Astrocyte (in vitro differentiated cells and primary cell): ENCODE data around the gene POLD3. TPM values are rescaled to one million over a fixed set of nuclear protein-coding genes. Genes with fewer than 3 reads are reported as not detected.

Experiments
- DNase-seq: peaks from one replicate; pipeline ENCODE4 v3.0.0-alpha.2; 2010; ENCODE audit warnings: low read depth
- FAIRE-seq: peaks from 2 replicates; lab custom pipeline; 2011; peaks lifted over from hg19 to GRCh38; lab: Jason Lieb, UNC
- H2AFZ ChIP-seq: 2 replicates; pipeline ENCODE4 v1.6.0; 2012; ENCODE audit warnings: low read depth, low read length, inconsistent platforms
- H3K27ac ChIP-seq: 2 replicates; pipeline ENCODE4 v1.5.1; 2011; ENCODE audit warnings: low read depth, low read length, inconsistent platforms
- H3K27me3 ChIP-seq: 2 replicates; pipeline ENCODE4 v1.6.0; 2011; ENCODE audit warnings: low read length, inconsistent platforms; ENCODE audit not compliant: insufficient read depth
- H3K36me3 ChIP-seq: 2 replicates; pipeline ENCODE4 v1.5.1; 2011; ENCODE audit warnings: low read length, inconsistent platforms; ENCODE audit not compliant: insufficient read depth
- H3K4me1 ChIP-seq: 2 replicates; pipeline ENCODE4 v1.5.1; 2011; ENCODE audit warnings: low read length, inconsistent platforms; ENCODE audit not compliant: insufficient read depth
- H3K4me2 ChIP-seq: 2 replicates; pipeline ENCODE4 v1.6.0; 2012; ENCODE audit warnings: low read length, inconsistent platforms
- H3K4me3 ChIP-seq: 2 replicates; pipeline ENCODE4 v1.5.1; 2011; ENCODE audit warnings: low read depth, mild to moderate bottlenecking, low read length, inconsistent platforms; ENCODE audit not compliant: insufficient read depth
- H3K79me2 ChIP-seq: 2 replicates; pipeline ENCODE4 v1.6.0; 2012; ENCODE audit warnings: mild to moderate bottlenecking, low read length, inconsistent platforms; ENCODE audit not compliant: insufficient read depth
- H3K9ac ChIP-seq: 2 replicates; pipeline ENCODE4 v1.6.0; 2012; ENCODE audit warnings: mild to moderate bottlenecking, low read length, inconsistent platforms
- H3K9me3 ChIP-seq: 2 replicates; pipeline ENCODE4 v1.5.1; 2012; ENCODE audit warnings: low read depth, mild to moderate bottlenecking, low read length, inconsistent platforms; ENCODE audit not compliant: insufficient read depth
- H4K20me1 ChIP-seq: 2 replicates; pipeline ENCODE4 v1.6.0; 2012; ENCODE audit warnings: low read length, inconsistent platforms; ENCODE audit not compliant: insufficient read depth
- H3K27ac Mint-ChIP-seq: one replicate; pipeline ENCODE4 v1.8.0; 2021; ENCODE audit warnings: mild to moderate bottlenecking, mixed read lengths; ENCODE audit not compliant: unreplicated experiment
- H3K27me3 Mint-ChIP-seq: one replicate; pipeline ENCODE4 v1.8.0; 2021; ENCODE audit warnings: low read depth, mixed read lengths; ENCODE audit not compliant: unreplicated experiment
- H3K36me3 Mint-ChIP-seq: one replicate; pipeline ENCODE4 v1.8.0; 2021; ENCODE audit warnings: low read depth, mixed read lengths; ENCODE audit not compliant: unreplicated experiment
- H3K4me1 Mint-ChIP-seq: one replicate; pipeline ENCODE4 v1.8.0; 2021; ENCODE audit warnings: low read depth, mixed read lengths; ENCODE audit not compliant: unreplicated experiment
- H3K4me3 Mint-ChIP-seq: one replicate; pipeline ENCODE4 v1.8.0; 2021; ENCODE audit warnings: mild to moderate bottlenecking, moderate library complexity, mixed read lengths; ENCODE audit not compliant: unreplicated experiment
- H3K9me3 Mint-ChIP-seq: one replicate; pipeline ENCODE4 v1.8.0; 2021; ENCODE audit warnings: mild to moderate bottlenecking, mixed read lengths; ENCODE audit not compliant: unreplicated experiment
- CTCF ChIP-seq: IDR thresholded peaks from 2 replicates; pipeline ENCODE4 v1.5.1; 2011; ENCODE audit warnings: low read depth, mild to moderate bottlenecking, inconsistent platforms, low read length, moderate library complexity; ENCODE audit not compliant: insufficient read depth
- EZH2 ChIP-seq: IDR thresholded peaks from 2 replicates; pipeline ENCODE4 v1.6.1; 2012; ENCODE audit warnings: mild to moderate bottlenecking, low read length, inconsistent platforms; ENCODE audit not compliant: insufficient read depth
- total RNA-seq: library from RNA; stranded (reverse); gene quantifications from 2 replicates; pipeline ENCODE4 v1.2.1, GENCODE V29; 2021

The POLD3 gene
- total RNA-seq, 1 donor from 2014 or later, result 6.5 TPM

GRCh38 chr11:74615311-74615710 lies 22.9 kb downstream of the POLD3 start:
- H3K9me3 Mint-ChIP-seq, result no peaks in the 10 kb centered on the region
- H3K27me3 Mint-ChIP-seq, result no peaks in the 10 kb centered on the region
- Histone ChIP-seq H3K27ac (no peak overlapping the region), H3K4me2 (no peak overlapping the region), H2AFZ (no peak overlapping the region), H3K9me3 (no peaks in the 10 kb centered on the region), H3K4me1 (no peaks in the 10 kb centered on the region), H3K9ac (no peak overlapping the region), H3K4me3 (no peak overlapping the region), H4K20me1 (no peaks in the 10 kb centered on the region), H3K79me2 (no peaks in the 10 kb centered on the region), H3K27me3 (no peaks in the 10 kb centered on the region), H3K36me3 (peaks cover 20% of the 10 kb centered on the region)
- H3K4me1 Mint-ChIP-seq, result no peaks in the 10 kb centered on the region
- FAIRE-seq (no peak), DNase-seq (no peak)
- H3K36me3 Mint-ChIP-seq, result peaks cover 3% of the 10 kb centered on the region
- TF ChIP-seq CTCF (no peak), EZH2 (no peak)
- H3K27ac Mint-ChIP-seq, result no peak overlapping the region
- no peak overlapping the region for H3K4me3 Mint-ChIP-seq

GRCh38 chr11:74615988-74616387 lies 23.6 kb downstream of the POLD3 start:
- no peaks in the 10 kb centered on the region for H3K27me3 Mint-ChIP-seq
- TF ChIP-seq CTCF (no peak), EZH2 (no peak)
- peaks cover 20% of the 10 kb centered on the region for H3K36me3 ChIP-seq
- FAIRE-seq, result no peak
- no peak overlapping the region for H3K4me3 ChIP-seq
- no peaks in the 10 kb centered on the region for H3K4me1 ChIP-seq
- H3K4me1 Mint-ChIP-seq, result no peaks in the 10 kb centered on the region
- H3K27ac Mint-ChIP-seq, result no peak overlapping the region
- H3K9ac ChIP-seq, result no peak overlapping the region
- H3K4me3 Mint-ChIP-seq, result no peak overlapping the region
- H3K9me3 Mint-ChIP-seq, result no peaks in the 10 kb centered on the region
- no peaks in the 10 kb centered on the region for H3K79me2 ChIP-seq
- no peak overlapping the region for H2AFZ ChIP-seq
- peaks cover 3% of the 10 kb centered on the region for H3K36me3 Mint-ChIP-seq
- no peak overlapping the region for H3K27ac ChIP-seq
- DNase-seq, result no peak
- H4K20me1 ChIP-seq, result no peaks in the 10 kb centered on the region
- no peaks in the 10 kb centered on the region for H3K9me3 ChIP-seq
- H3K27me3 ChIP-seq, result no peaks in the 10 kb centered on the region
- no peak overlapping the region for H3K4me2 ChIP-seq

GRCh38 chr11:74620531-74620930 lies 28.1 kb downstream of the POLD3 start:
- no peak for FAIRE-seq
- Histone ChIP-seq H3K27ac (no peak overlapping the region), H3K9ac (no peak overlapping the region), H3K4me3 (no peak overlapping the region), H3K4me1 (no peaks in the 10 kb centered on the region), H3K4me2 (no peak overlapping the region), H3K9me3 (no peaks in the 10 kb centered on the region), H2AFZ (no peak overlapping the region), H3K27me3 (no peaks in the 10 kb centered on the region), H3K36me3 (peaks cover 4% of the 10 kb centered on the region), H4K20me1 (no peaks in the 10 kb centered on the region), H3K79me2 (no peaks in the 10 kb centered on the region)
- Mint-ChIP-seq H3K4me3 (no peak overlapping the region), H3K27me3 (no peaks in the 10 kb centered on the region), H3K36me3 (peaks cover 6% of the 10 kb centered on the region), H3K4me1 (no peaks in the 10 kb centered on the region), H3K9me3 (no peaks in the 10 kb centered on the region), H3K27ac (no peak overlapping the region)
- no peak for TF ChIP-seq EZH2
- no peak for TF ChIP-seq CTCF
- no peak for DNase-seq
